ENCODE data around the gene C17orf114.

- TF ChIP-seq CTCF (IDR thresholded peaks at IDR 0.05) (no peak), POLR2A (IDR thresholded peaks at IDR 0.05) (no peak)
Measured at GRCh38 chr17:4782652-4783051, 19.5 kb downstream of the C17orf114 start.

All from heart left ventricle (tissue), 13 donors.